IMR-90 (cell line): ENCODE results near the gene SPCS3. TPM values are rescaled to one million over a fixed set of nuclear protein-coding genes. Genes with fewer than 3 reads are reported as not detected.
A peak's percentile ranks its signal among the peaks of the same experiment; 100 is the strongest.

ENCODE experiments used
- ATAC-seq: fragments of 200-7000 bp; cut with Tn5 transposase; 2 replicates; pipeline ENCODE4 v1.9.1; 2020; ENCODE audit warnings: low read depth, mild to moderate bottlenecking, moderate library complexity
- BruUV-seq: library from RNA; stranded (reverse); fragments of 400-500 nt; replicated peaks from 2 replicates; lab custom pipeline; 2021; lab: Mats Ljungman, UMichigan
- CTCF ChIA-PET: fragments of 300-600 bp; formaldehyde crosslinking; extraction: SDS; loops from one replicate; lab custom pipeline; 2021; ENCODE audit warnings: antibody characterized with exemption; lab: Yijun Ruan, JAX
- POLR2A ChIA-PET: fragments of 300-600 bp; sonication (Branson Sonifier 250); formaldehyde crosslinking; loops from one replicate; lab custom pipeline; 2022; ENCODE audit warnings: antibody characterized with exemption; ENCODE audit not compliant: unreplicated experiment; lab: Charles Lee
- DNase-seq: peaks from one replicate; pipeline ENCODE4 v3.0.0; 2013
- H2AFZ ChIP-seq: replicated peaks from 2 replicates; pipeline ENCODE3; 2013; ENCODE audit warnings: low read length, mild to moderate bottlenecking; ENCODE audit not compliant: poor library complexity
- H2AK5ac ChIP-seq: 2 replicates; pipeline ENCODE4 v1.6.1; 2013; ENCODE audit warnings: low read depth, low read length, inconsistent platforms
- H2AK9ac ChIP-seq: replicated peaks from 2 replicates; pipeline ENCODE3; 2013; ENCODE audit warnings: mild to moderate bottlenecking, low read depth, low read length, moderate library complexity; ENCODE audit not compliant: poor library complexity
- H2BK120ac ChIP-seq: 2 replicates; pipeline ENCODE4 v1.6.1; 2013; ENCODE audit warnings: low read depth, low read length, inconsistent platforms
- H2BK15ac ChIP-seq: 3 replicates; pipeline ENCODE4 v1.6.1; 2013; ENCODE audit warnings: low read depth, low read length, inconsistent platforms
- H2BK20ac ChIP-seq: 2 replicates; pipeline ENCODE4 v1.6.1; 2013; ENCODE audit warnings: low read depth, mild to moderate bottlenecking, inconsistent platforms, low read length, moderate library complexity
- H2BK5ac ChIP-seq: 2 replicates; pipeline ENCODE4 v1.6.1; 2013; ENCODE audit warnings: mild to moderate bottlenecking, low read depth, low read length, inconsistent platforms; ENCODE audit not compliant: poor library complexity, severe bottlenecking
- H3K14ac ChIP-seq: replicated peaks from 2 replicates; pipeline ENCODE4 v1.6.1; 2013; ENCODE audit warnings: low read depth, low read length, inconsistent platforms
- H3K18ac ChIP-seq: 2 replicates; pipeline ENCODE4 v1.6.1; 2013; ENCODE audit warnings: low read depth, low read length, control low read depth
- H3K23ac ChIP-seq: 2 replicates; pipeline ENCODE4 v1.6.1; 2013; ENCODE audit warnings: low read depth, low read length, inconsistent platforms
- H3K27ac ChIP-seq: 2 replicates; pipeline ENCODE4 v1.5.1; 2013; ENCODE audit warnings: mild to moderate bottlenecking, control low read depth, low read length; ENCODE audit not compliant: insufficient read depth
- H3K27me3 ChIP-seq: 2 replicates; pipeline ENCODE4 v1.6.1; 2013; ENCODE audit warnings: low read length; ENCODE audit not compliant: control insufficient read depth, insufficient read depth
- H3K36me3 ChIP-seq: 2 replicates; pipeline ENCODE4 v1.6.1; 2013; ENCODE audit warnings: low read length, mixed read lengths; ENCODE audit not compliant: control insufficient read depth, insufficient read depth
- H3K4ac ChIP-seq: 2 replicates; pipeline ENCODE4 v1.6.1; 2013; ENCODE audit warnings: low read depth, low read length, inconsistent platforms
- H3K4me1 ChIP-seq: 2 replicates; pipeline ENCODE4 v1.6.1; 2013; ENCODE audit warnings: low read length, mixed read lengths; ENCODE audit not compliant: control insufficient read depth, insufficient read depth
- H3K4me2 ChIP-seq: 2 replicates; pipeline ENCODE4 v1.6.1; 2013; ENCODE audit warnings: low read depth, mild to moderate bottlenecking, control low read depth, low read length, moderate library complexity
- H3K4me3 ChIP-seq: 2 replicates; pipeline ENCODE4 v1.5.1; 2013; ENCODE audit warnings: low read depth, mild to moderate bottlenecking, control low read depth, low read length, moderate library complexity; ENCODE audit not compliant: insufficient read depth
- H3K56ac ChIP-seq: 2 replicates; pipeline ENCODE4 v1.6.1; 2013; ENCODE audit warnings: low read length, inconsistent platforms; ENCODE audit not compliant: insufficient read depth; ENCODE audit errors: extremely low read depth
- H3K79me1 ChIP-seq, 2 experiments: 2 replicates each; pipeline ENCODE4 v1.6.1; 2013; ENCODE audit warnings: low read length in 2 of 2, inconsistent platforms in 1 of 2, low read depth in 1 of 2
- H3K9ac ChIP-seq: 2 replicates; pipeline ENCODE4 v1.6.1; 2013; ENCODE audit warnings: low read depth, low read length, control low read depth
- H3K9me1 ChIP-seq: 2 replicates; pipeline ENCODE4 v1.6.1; 2013; ENCODE audit warnings: low read length, inconsistent platforms; ENCODE audit not compliant: insufficient read depth
- H3K9me3 ChIP-seq: 2 replicates; pipeline ENCODE4 v1.6.1; 2013; ENCODE audit warnings: low read length; ENCODE audit not compliant: control insufficient read depth, insufficient read depth
- H4K20me1 ChIP-seq: 2 replicates; pipeline ENCODE4 v1.6.1; 2013; ENCODE audit warnings: low read length, inconsistent platforms; ENCODE audit not compliant: insufficient read depth
- H4K5ac ChIP-seq: 2 replicates; pipeline ENCODE4 v1.6.1; 2013; ENCODE audit warnings: mild to moderate bottlenecking, low read depth, low read length, control low read depth
- H4K8ac ChIP-seq, 2 experiments: 2 replicates each; pipeline ENCODE4 v1.6.1; 2013; ENCODE audit warnings: low read depth in 2 of 2, low read length in 2 of 2, control low read depth in 1 of 2, inconsistent platforms in 1 of 2
- H4K91ac ChIP-seq: 2 replicates; pipeline ENCODE4 v1.6.1; 2013; ENCODE audit warnings: low read depth, low read length, inconsistent platforms; ENCODE audit not compliant: insufficient read depth
- BHLHE40 ChIP-seq: fragments of 150-350 bp; IDR thresholded peaks from 2 replicates; pipeline ENCODE4 v1.6.1; 2016; ENCODE audit warnings: mild to moderate bottlenecking, low read depth, low read length
- CHD1 ChIP-seq: IDR thresholded peaks from 2 replicates; pipeline ENCODE4 v1.6.1; 2012; ENCODE audit warnings: low read depth, low read length, improper control_type of control experiment
- MAFK ChIP-seq: IDR thresholded peaks from 2 replicates; pipeline ENCODE4 v1.6.1; 2012; ENCODE audit warnings: low read depth, low read length, improper control_type of control experiment
- WGBS, 2 experiments: methylation state at CpG; one replicate each; pipeline versions ENCODE4 v1.1.5 to v1.1.7; 2013; ENCODE audit warnings: missing lambda C conversion rate in 2 of 2; ENCODE audit not compliant: insufficient read length in 1 of 2; ENCODE audit errors: extremely low coverage in 2 of 2; 5-methylcytosine and 5-hydroxymethylcytosine counted together
- dilution Hi-C: fragments of 300-500 bp; cut with HindIII; formaldehyde crosslinking; loops from one replicate; pipeline ENCODE4 v1.14.3; 2018; ENCODE audit warnings: low sequenced_read_pairs; ENCODE audit not compliant: unreplicated experiment
- in situ Hi-C: fragments of 300-500 bp; cut with MboI; formaldehyde crosslinking; loops from 3 replicates; pipeline ENCODE4 v1.14.3; 2019; ENCODE audit warnings: low sequenced_read_pairs, inconsistent platforms, mixed read lengths
- intact Hi-C: fragments of 100-400 bp; cut with micrococcal nuclease; formaldehyde crosslinking; loops from 2 replicates; pipeline ENCODE4 v1.10.0; 2022
- polyA plus RNA-seq, 3 experiments: library from polyadenylated mRNA; depleted of rRNA; stranded (reverse); fragments of >200 nt; gene quantifications; 2 replicates each; pipeline ENCODE4 v1.2.3, GENCODE V29; 2012; ENCODE audit warnings: low replicate concordance in 1 of 3
- total RNA-seq: library from RNA; depleted of rRNA; stranded (reverse); fragments of >200 nt; gene quantifications from 2 replicates; pipeline ENCODE4 v1.2.3, GENCODE V29; 2012

Gene SPCS3
- total and polyA plus RNA-seq, 2 of the 4 experiments (the other 2 are of a cell fraction) = 41.6 to 77.4 TPM

DNA sequence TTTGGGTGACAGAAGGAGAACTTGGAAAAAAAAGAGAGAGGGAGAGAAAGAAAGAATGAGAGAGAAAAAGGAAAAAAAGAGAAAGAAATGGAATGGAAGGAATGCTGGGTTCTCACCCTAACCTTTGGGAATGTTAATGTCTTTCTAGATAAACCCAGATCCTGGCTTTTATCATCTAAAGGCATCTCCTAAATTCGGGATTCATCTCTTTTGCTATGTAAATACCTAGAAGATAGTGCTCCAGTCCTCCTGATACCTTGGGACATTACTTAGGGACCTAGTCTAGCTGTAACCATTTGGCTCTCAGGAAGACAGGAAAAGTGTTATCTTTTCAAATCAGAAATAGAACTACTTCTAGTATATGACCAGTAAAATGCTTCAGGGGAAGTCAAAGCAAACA lies 15.8 kb upstream of the SPCS3 start:
- no peak overlapping the region for H3K9ac ChIP-seq
- no peak overlapping the region for H2AFZ ChIP-seq
- no peak overlapping the region for H3K4me2 ChIP-seq
- H3K4ac ChIP-seq = peak overlapping the region; percentile 53
- CTCF ChIA-PET = no interaction called here
- no peaks in the 10 kb centered on the region for H4K20me1 ChIP-seq
- no peak overlapping the region for H4K5ac ChIP-seq
- H2BK15ac ChIP-seq = peak overlapping the region; percentile 90; the same call in 2 of the 3 replicates
- H2BK5ac ChIP-seq = peak overlapping the region; percentile 43
- no peaks in the 10 kb centered on the region for H3K9me3 ChIP-seq
- H3K18ac ChIP-seq = peak overlapping the region; percentile 65; the same call in 1 of the 2 replicates
- H2AK9ac ChIP-seq = no peak overlapping the region
- POLR2A ChIA-PET = no interaction called here
- peak overlapping the region; percentile 58; the same call in 1 of the 2 replicates for H4K91ac ChIP-seq
- peaks cover 3% of the 10 kb centered on the region; the same call in 1 of the 2 replicates for H3K9me1 ChIP-seq
- peak overlapping the region; percentile 38 to 40; a peak in 2 of 4 replicates for H4K8ac ChIP-seq
- BruUV-seq = no TSS peak
- DNase-seq (no peak), ATAC-seq (no peak)
- dilution Hi-C loops = no loop called here
- intact Hi-C loops = no loop called here
- TF ChIP-seq BHLHE40 = no peak
- TF ChIP-seq CHD1 = no peak
- no peak for TF ChIP-seq MAFK
- peaks cover 5% of the 10 kb centered on the region for H3K4me1 ChIP-seq
- H2AK5ac ChIP-seq = no peak overlapping the region; the same call in 1 of the 2 replicates
- no peak overlapping the region for H3K4me3 ChIP-seq
- no peaks in the 10 kb centered on the region for H3K27me3 ChIP-seq
- peak overlapping the region; percentile 72 for H2BK20ac ChIP-seq
- no peaks in the 10 kb centered on the region for H3K36me3 ChIP-seq
- WGBS, 2 experiments = 40% methylated on average over 1 of the region's 1 CpG; no CpG with 5 or more reads in 1 of the 2 experiments
- peak overlapping the region; percentile 83; the same call in 1 of the 2 replicates for H2BK120ac ChIP-seq
- H3K27ac ChIP-seq = no peak overlapping the region
- no peaks in the 10 kb centered on the region for H3K79me1 ChIP-seq
- no peak overlapping the region for H3K56ac ChIP-seq
- in situ Hi-C loops = no loop called here
- H3K23ac ChIP-seq = peak overlapping the region; percentile 75; the same call in 1 of the 2 replicates
- H3K14ac ChIP-seq = no peak overlapping the region; the same call in 1 of the 2 replicates
